ENCODE results near the gene SLC27A5. TPM values are rescaled to one million over a fixed set of nuclear protein-coding genes. Genes with fewer than 3 reads are reported as not detected.

SLC27A5 gene
- total and polyA plus RNA-seq, 2 of the 13 experiments (the other 11 are each of a cell fraction or from before 2014, with no cell fraction given), result 30.3 to 40.2 TPM

DNA sequence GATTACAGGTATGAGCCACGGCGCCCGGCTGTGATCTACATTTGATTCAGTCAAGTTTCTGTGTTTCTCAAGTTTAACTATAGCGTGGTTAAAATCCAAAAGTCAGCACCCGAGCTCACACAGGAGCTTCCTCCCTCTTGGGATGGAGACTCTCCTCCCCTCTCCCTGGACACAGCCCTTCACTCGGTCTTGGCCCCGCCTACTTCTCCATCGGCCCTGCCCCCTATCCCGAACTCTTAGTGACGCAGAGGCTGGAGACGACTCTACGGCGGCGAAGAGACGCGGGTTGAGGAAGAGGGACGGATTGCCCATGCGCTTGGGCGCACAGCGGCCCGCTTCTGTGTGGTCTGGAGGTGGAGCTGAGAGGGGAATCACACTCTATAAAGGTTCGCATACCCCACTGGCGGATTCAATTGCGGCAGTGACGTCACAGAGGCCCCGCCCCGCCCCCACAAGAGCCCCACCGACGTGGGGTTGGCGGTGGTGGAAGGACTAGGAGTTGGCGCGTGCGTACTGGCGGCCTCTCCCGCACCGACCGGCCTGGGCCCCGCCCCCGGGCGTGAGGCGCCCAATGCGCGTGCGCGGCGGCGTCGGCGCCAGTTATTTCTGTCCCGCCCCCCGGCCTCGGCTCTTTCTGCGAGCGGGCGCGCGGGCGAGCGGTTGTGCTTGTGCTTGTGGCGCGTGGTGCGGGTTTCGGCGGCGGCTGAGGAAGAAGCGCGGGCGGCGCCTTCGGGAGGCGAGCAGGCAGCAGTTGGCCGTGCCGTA lies 32.2 kb upstream of the SLC27A5 start, which contains the start of gene TRIM28 (continued):
- TF ChIP-seq, protein P1, sequence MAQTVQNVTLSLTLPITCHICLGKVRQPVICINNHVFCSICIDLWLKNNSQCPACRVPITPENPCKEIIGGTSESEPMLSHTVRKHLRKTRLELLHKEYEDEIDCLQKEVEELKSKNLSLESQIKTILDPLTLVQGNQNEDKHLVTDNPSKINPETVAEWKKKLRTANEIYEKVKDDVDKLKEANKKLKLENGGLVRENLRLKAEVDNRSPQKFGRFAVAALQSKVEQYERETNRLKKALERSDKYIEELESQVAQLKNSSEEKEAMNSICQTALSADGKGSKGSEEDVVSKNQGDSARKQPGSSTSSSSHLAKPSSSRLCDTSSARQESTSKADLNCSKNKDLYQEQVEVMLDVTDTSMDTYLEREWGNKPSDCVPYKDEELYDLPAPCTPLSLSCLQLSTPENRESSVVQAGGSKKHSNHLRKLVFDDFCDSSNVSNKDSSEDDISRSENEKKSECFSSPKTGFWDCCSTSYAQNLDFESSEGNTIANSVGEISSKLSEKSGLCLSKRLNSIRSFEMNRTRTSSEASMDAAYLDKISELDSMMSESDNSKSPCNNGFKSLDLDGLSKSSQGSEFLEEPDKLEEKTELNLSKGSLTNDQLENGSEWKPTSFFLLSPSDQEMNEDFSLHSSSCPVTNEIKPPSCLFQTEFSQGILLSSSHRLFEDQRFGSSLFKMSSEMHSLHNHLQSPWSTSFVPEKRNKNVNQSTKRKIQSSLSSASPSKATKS (CRISPR knock-in tag; IDR thresholded peaks at IDR 0.05), result no peak
- TF ChIP-seq, protein P2, sequence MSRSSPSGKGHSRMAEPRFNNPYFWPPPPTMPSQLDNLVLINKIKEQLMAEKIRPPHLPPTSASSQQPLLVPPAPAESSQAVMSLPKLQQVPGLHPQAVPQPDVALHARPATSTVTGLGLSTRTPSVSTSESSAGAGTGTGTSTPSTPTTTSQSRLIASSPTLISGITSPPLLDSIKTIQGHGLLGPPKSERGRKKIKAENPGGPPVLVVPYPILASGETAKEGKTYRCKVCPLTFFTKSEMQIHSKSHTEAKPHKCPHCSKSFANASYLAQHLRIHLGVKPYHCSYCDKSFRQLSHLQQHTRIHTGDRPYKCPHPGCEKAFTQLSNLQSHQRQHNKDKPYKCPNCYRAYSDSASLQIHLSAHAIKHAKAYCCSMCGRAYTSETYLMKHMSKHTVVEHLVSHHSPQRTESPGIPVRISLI (CRISPR knock-in tag; IDR thresholded peaks at IDR 0.05; ENCODE audit: borderline replicate concordance), result no peak
- TF ChIP-seq KDM4B (CRISPR knock-in tag; IDR thresholded peaks at IDR 0.05), result no peak; the same call in 1 of the 2 replicates
- TF ChIP-seq ZNF7 (CRISPR knock-in tag; IDR thresholded peaks at IDR 0.05), result peak; percentile 60; the same call in 1 of the 2 replicates
- TF ChIP-seq, protein P3, sequence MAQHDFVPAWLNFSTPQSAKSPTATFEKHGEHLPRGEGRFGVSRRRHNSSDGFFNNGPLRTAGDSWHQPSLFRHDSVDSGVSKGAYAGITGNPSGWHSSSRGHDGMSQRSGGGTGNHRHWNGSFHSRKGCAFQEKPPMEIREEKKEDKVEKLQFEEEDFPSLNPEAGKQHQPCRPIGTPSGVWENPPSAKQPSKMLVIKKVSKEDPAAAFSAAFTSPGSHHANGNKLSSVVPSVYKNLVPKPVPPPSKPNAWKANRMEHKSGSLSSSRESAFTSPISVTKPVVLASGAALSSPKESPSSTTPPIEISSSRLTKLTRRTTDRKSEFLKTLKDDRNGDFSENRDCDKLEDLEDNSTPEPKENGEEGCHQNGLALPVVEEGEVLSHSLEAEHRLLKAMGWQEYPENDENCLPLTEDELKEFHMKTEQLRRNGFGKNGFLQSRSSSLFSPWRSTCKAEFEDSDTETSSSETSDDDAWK (CRISPR knock-in tag; IDR thresholded peaks at IDR 0.05), result no peak
- no peak; the same call in 1 of the 2 replicates for TF ChIP-seq RFXANK (CRISPR knock-in tag; IDR thresholded peaks at IDR 0.05)
- TF ChIP-seq ZNF446 (CRISPR knock-in tag; IDR thresholded peaks at IDR 0.05), result peak; percentile 92
- TF ChIP-seq MTF2 (CRISPR knock-in tag; IDR thresholded peaks at IDR 0.05; ENCODE audit: borderline replicate concordance), result no peak
- no peak for TF ChIP-seq ZNF879 (CRISPR knock-in tag; IDR thresholded peaks at IDR 0.05)
- TF ChIP-seq ZNF782 (CRISPR knock-in tag; IDR thresholded peaks at IDR 0.05; ENCODE audit: borderline replicate concordance), result no peak; the same call in 1 of the 2 replicates
- TF ChIP-seq ZNF781 (CRISPR knock-in tag; IDR thresholded peaks at IDR 0.05; ENCODE audit: borderline replicate concordance, not compliant biosample characterization), result peak; percentile 23
- TF ChIP-seq ZC3H4 (CRISPR knock-in tag; IDR thresholded peaks at IDR 0.05; ENCODE audit: borderline replicate concordance), result no peak
- TF ChIP-seq NCOA5 (CRISPR knock-in tag; IDR thresholded peaks at IDR 0.05), result no peak
- TF ChIP-seq KAT7 (CRISPR knock-in tag; IDR thresholded peaks at IDR 0.05; ENCODE audit: borderline replicate concordance), result no peak
- TF ChIP-seq, protein P4, sequence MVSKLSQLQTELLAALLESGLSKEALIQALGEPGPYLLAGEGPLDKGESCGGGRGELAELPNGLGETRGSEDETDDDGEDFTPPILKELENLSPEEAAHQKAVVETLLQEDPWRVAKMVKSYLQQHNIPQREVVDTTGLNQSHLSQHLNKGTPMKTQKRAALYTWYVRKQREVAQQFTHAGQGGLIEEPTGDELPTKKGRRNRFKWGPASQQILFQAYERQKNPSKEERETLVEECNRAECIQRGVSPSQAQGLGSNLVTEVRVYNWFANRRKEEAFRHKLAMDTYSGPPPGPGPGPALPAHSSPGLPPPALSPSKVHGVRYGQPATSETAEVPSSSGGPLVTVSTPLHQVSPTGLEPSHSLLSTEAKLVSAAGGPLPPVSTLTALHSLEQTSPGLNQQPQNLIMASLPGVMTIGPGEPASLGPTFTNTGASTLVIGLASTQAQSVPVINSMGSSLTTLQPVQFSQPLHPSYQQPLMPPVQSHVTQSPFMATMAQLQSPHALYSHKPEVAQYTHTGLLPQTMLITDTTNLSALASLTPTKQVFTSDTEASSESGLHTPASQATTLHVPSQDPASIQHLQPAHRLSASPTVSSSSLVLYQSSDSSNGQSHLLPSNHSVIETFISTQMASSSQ (IDR thresholded peaks at IDR 0.05; ENCODE audit: low read depth), result no peak
- TF ChIP-seq, protein P4 (CRISPR knock-in tag; IDR thresholded peaks at IDR 0.05; ENCODE audit: borderline replicate concordance), result no peak
- TF ChIP-seq ZNF354B (CRISPR knock-in tag; IDR thresholded peaks at IDR 0.05), result no peak
- peak; percentile 32 for TF ChIP-seq NFKB2 (CRISPR knock-in tag; IDR thresholded peaks at IDR 0.05; ENCODE audit: borderline replicate concordance)
- 0 out of 2 replicates have a peak, but pooled peaks have one; percentile 39 for TF ChIP-seq ZNF225 (CRISPR knock-in tag; IDR thresholded peaks at IDR 0.05)
- peak; percentile 94 for TF ChIP-seq HES4 (CRISPR knock-in tag; IDR thresholded peaks at IDR 0.05; ENCODE audit: borderline replicate concordance)
- TF ChIP-seq ZNF891 (CRISPR knock-in tag; IDR thresholded peaks at IDR 0.05), result no peak

All from HepG2 (cell line).